Measurements from ENCODE around the gene VWC2.

Gene VWC2

DNA sequence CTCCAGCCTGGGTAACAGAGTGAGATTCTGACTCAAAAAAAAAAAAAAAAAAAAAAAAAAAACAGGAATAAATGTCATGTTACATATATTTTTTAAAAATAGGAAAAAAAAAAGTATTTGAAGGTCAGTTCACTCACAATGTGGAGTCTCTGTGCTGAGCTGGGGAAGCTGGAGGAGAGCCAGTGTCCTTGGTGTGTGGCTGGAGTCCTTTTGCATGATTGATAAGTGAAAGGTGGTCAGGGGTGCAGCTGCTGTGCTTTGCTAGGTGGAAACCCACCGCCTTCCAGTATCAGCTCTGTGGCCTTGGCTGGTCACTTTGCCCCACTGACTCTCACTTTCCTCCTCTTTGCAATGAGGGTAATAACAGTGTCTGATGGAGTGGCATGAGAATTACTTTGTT lies 101.9 kb downstream of the VWC2 start:
- no peak for DNase-seq (ENCODE audit: low spot score)
- in situ Hi-C loops (cut with MboI; ENCODE audit: low sequenced_read_pairs, unreplicated experiment): no loop called here
- no peak for TF ChIP-seq CTCF (IDR thresholded peaks at IDR 0.05; ENCODE audit: borderline replicate concordance, control extremely low read depth, extremely low read depth, insufficient read depth, missing control alignments)

GRCh38 chr7:49876202-49876601 lies 102.8 kb downstream of the VWC2 start:
- DNase-seq (ENCODE audit: low spot score): no peak
- in situ Hi-C loops (cut with MboI; ENCODE audit: low sequenced_read_pairs, unreplicated experiment): no loop called here
- no peak for TF ChIP-seq CTCF (IDR thresholded peaks at IDR 0.05; ENCODE audit: borderline replicate concordance, control extremely low read depth, extremely low read depth, insufficient read depth, missing control alignments)

GRCh38 chr7:49878089-49878488 lies 104.7 kb downstream of the VWC2 start:
- in situ Hi-C loops (cut with MboI; ENCODE audit: low sequenced_read_pairs, unreplicated experiment): no loop called here
- no peak for TF ChIP-seq CTCF (IDR thresholded peaks at IDR 0.05; ENCODE audit: borderline replicate concordance, control extremely low read depth, extremely low read depth, insufficient read depth, missing control alignments)
- DNase-seq (ENCODE audit: low spot score): no peak

- DNase-seq (ENCODE audit: low spot score): no peak
- in situ Hi-C loops (cut with MboI; ENCODE audit: low sequenced_read_pairs, unreplicated experiment): no loop called here
- TF ChIP-seq CTCF (IDR thresholded peaks at IDR 0.05; ENCODE audit: borderline replicate concordance, control extremely low read depth, extremely low read depth, insufficient read depth, missing control alignments): no peak
Observed at GRCh38 chr7:49878627-49879026, 105.2 kb downstream of the VWC2 start.

- no peak for DNase-seq (ENCODE audit: low spot score)
- in situ Hi-C loops (cut with MboI; ENCODE audit: low sequenced_read_pairs, unreplicated experiment): no loop called here
- no peak for TF ChIP-seq CTCF (IDR thresholded peaks at IDR 0.05; ENCODE audit: borderline replicate concordance, control extremely low read depth, extremely low read depth, insufficient read depth, missing control alignments)
Observed at GRCh38 chr7:49883933-49884332, 110.5 kb downstream of the VWC2 start.

- in situ Hi-C loops (cut with MboI; ENCODE audit: low sequenced_read_pairs, unreplicated experiment): no loop called here
- DNase-seq (ENCODE audit: low spot score): no peak
- no peak for TF ChIP-seq CTCF (IDR thresholded peaks at IDR 0.05; ENCODE audit: borderline replicate concordance, control extremely low read depth, extremely low read depth, insufficient read depth, missing control alignments)
Observed at GRCh38 chr7:49885593-49886285, 112.3 kb downstream of the VWC2 start.
